ENCODE measurements around the gene PHACTR4.
"Not testable (repeated sequence)": the region's sequence is repeated elsewhere in the genome, so short reads cannot be mapped to it uniquely, and the experiment has no call there.

The PHACTR4 gene

GRCh38 chr1:28369371-28370238, at the start of gene PHACTR4:
Gene PHACTR4 (plus strand): TSS chr1:28369740. CDS start chr1:28407448, 37,708 bp downstream.
- intact Hi-C loops (cut with DNase I), result no loop called here
- peak; percentile 81 to 96 (median 91) for DNase-seq

- no peak for DNase-seq
- intact Hi-C loops (cut with DNase I), result no loop called here
These were observed 47.3 kb upstream of the PHACTR4 start for GRCh38 chr1:28322194-28322593.

- intact Hi-C loops (cut with DNase I), result no loop called here
- no peak for DNase-seq
These were observed 45.8 kb upstream of the PHACTR4 start for GRCh38 chr1:28323720-28324119.

- DNase-seq, result peak in 1 of 42 donors; percentile 6
- intact Hi-C loops (cut with DNase I), result loop anchor here (5.0 kb wide), 2 partner anchors 64 to 79 kb away; no protein-coding TSS in a partner anchor
These were observed 43.0 kb upstream of the PHACTR4 start for GRCh38 chr1:28326515-28326914.

GRCh38 chr1:28326984-28327383, 42.6 kb upstream of the PHACTR4 start:
- no peak for DNase-seq
- intact Hi-C loops (cut with DNase I), result loop anchor here (5.0 kb wide), 2 partner anchors 65 to 80 kb away; no protein-coding TSS in a partner anchor

- not testable (repeated sequence) for DNase-seq
- intact Hi-C loops (cut with DNase I), result loop anchor here (5.0 kb wide), 2 partner anchors 65 to 80 kb away; no protein-coding TSS in a partner anchor
These were observed 42.1 kb upstream of the PHACTR4 start for GRCh38 chr1:28327431-28327830.

- intact Hi-C loops (cut with DNase I), result loop anchor here (5.0 kb wide), 2 partner anchors 66 to 81 kb away; no protein-coding TSS in a partner anchor
- DNase-seq, result peak in 4 of 42 donors; percentile 1 to 48 (median 20)
These were observed 41.3 kb upstream of the PHACTR4 start for GRCh38 chr1:28328228-28328648.

- intact Hi-C loops (cut with DNase I), result loop anchor here (5.0 kb wide), 2 partner anchors 67 to 82 kb away; no protein-coding TSS in a partner anchor
- DNase-seq, result peak in 23 of 42 donors; percentile 2 to 45 (median 15)
These were observed 40.0 kb upstream of the PHACTR4 start for GRCh38 chr1:28329395-28330153.

- intact Hi-C loops (cut with DNase I), result no loop called here
- DNase-seq, result no peak
These were observed 30.6 kb upstream of the PHACTR4 start for GRCh38 chr1:28338897-28339296.

GRCh38 chr1:28339551-28339950, 30.0 kb upstream of the PHACTR4 start:
- intact Hi-C loops (cut with DNase I), result no loop called here
- DNase-seq, result no peak

GRCh38 chr1:28340221-28340974, 29.1 kb upstream of the PHACTR4 start:
- no peak for DNase-seq
- intact Hi-C loops (cut with DNase I), result no loop called here

GRCh38 chr1:28341591-28341990, 27.9 kb upstream of the PHACTR4 start:
- DNase-seq, result no peak
- intact Hi-C loops (cut with DNase I), result no loop called here

GRCh38 chr1:28343405-28343804, 26.1 kb upstream of the PHACTR4 start:
- intact Hi-C loops (cut with DNase I), result no loop called here

GRCh38 chr1:28353248-28353810, 16.2 kb upstream of the PHACTR4 start:
- intact Hi-C loops (cut with DNase I); DNase-seq: not testable (repeated sequence)

More at GRCh38 chr1:28343405-28343804, 26.1 kb upstream of the PHACTR4 start:
- DNase-seq, result no peak

GRCh38 chr1:28354121-28354520, 15.4 kb upstream of the PHACTR4 start:
- no peak for DNase-seq
- intact Hi-C loops (cut with DNase I), result no loop called here

GRCh38 chr1:28358716-28359115, 10.8 kb upstream of the PHACTR4 start:
- peak in 1 of 42 donors; percentile 3 for DNase-seq
- intact Hi-C loops (cut with DNase I), result no loop called here

- peak; percentile 29 to 91 (median 76) for DNase-seq
- intact Hi-C loops (cut with DNase I), result no loop called here
These were observed 9.8 kb upstream of the PHACTR4 start for GRCh38 chr1:28359592-28360239.

- intact Hi-C loops (cut with DNase I), result no loop called here
- no peak for DNase-seq
These were observed 4.7 kb upstream of the PHACTR4 start for GRCh38 chr1:28364888-28365287.

Measured in head of caudate nucleus (tissue), 42 donors.